GM18861 (cell line): Measurements from ENCODE around the gene BCAS4.
"Not testable (repeated sequence)": the region's sequence is repeated elsewhere in the genome, so short reads cannot be mapped to it uniquely, and the experiment has no call there.

Experiments used
- ATAC-seq: cut with Tn5 transposase; IDR thresholded peaks from one replicate; pipeline ENCODE4 v1.9.1; 2021; ENCODE audit not compliant: unreplicated experiment

Gene BCAS4, protein sequence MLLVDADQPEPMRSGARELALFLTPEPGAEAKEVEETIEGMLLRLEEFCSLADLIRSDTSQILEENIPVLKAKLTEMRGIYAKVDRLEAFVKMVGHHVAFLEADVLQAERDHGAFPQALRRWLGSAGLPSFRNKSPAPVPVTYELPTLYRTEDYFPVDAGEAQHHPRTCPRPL

DNA sequence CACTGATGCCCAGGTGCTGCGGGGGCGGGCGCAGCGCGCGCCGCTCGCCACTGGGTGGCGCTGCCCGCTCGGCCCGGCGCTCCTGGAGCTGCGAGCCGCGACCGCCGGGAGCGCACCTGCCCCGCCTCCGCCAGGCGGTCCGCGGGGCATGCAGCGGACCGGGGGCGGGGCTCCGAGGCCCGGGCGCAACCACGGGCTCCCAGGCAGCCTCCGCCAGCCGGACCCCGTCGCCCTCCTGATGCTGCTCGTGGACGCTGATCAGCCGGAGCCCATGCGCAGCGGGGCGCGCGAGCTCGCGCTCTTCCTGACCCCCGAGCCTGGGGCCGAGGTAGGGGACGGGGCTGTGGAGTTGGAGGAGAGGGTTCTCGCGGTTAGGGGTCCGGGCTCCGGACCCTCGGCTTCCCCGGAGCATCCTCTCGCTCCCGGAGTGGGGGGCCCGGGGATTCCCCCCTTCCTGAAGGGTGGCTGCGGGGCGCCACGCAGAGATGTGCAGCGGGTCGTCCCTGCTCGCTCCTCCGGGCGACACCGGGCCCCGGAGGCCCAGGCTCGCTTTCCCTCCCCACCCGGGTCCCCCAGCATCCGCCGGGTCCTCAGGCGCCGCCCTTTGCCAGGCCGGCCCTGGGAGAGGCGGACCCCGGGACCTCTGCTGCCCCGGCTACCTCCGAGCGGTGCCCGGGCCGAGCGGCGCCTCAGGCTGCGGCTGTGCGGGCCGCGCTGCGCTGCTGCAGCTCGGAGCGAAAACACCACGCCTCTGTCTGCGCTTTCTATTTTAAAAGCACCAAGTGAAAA, at the start of gene BCAS4:
Gene BCAS4 (plus strand): TSS at position 216 of the 789 bp plus-strand sequence. CDS start 23 bp downstream, at position 239.
- peak; percentile 54 for ATAC-seq

DNA sequence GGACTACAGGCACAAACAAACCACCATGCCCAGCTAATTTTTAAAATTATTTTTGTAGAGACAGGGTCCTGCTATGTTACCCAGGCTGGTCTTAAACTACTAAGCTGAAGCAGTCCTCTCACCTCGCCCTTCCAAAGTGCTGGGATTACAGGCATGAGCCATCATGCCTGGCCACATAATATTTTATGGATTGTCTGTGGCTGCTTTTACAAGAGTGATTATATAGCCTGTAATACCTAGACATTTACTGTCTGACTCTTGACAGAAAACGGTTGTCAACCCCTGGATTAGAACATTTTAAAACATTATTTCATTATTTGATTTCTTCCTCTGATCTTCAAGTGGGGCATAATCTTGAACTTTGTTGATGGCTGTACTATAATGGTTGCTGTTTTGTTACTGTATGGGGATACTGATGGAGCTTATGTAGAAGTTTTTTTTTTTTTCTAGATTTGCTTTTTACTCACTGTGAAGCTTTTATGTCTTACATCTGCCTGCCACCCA, 49.2 kb upstream of the BCAS4 start:
- ATAC-seq = no peak

DNA sequence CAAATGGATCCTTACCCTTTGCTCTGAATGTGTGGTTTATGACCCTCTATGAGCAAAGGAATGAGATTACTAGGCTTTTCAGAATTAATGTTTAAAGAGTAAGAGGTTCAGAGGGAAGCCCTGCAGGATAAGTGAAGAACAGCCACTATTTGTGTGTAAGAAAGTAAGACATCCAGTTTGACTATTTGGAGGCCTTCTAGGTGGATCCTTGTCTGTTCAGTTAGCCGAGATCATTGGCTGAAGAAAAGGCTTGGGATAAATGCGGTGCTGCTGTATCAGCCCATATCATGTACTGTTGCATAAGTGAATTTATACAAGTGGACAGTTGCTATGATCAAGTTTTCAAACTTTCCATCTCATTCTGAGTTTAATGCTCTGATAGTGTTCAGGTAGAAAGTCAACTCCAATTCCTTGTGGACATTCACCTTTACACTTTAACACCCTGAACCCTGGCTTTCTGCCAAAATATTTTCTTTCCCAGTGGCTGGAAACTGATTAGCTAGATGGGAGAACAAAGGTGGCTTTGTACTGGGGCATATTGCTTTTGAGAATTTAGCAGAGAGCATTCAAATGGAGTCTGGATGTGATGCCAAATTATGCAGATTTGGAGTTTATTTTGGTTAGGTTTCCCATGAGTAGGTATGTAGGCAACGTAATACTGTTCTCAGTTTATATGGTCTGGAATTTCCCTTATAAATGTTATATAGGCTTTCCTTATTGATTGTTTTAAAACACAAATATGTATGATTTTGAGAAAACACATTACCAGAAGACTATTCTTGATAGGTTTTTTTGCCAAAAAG, 48.5 kb upstream of the BCAS4 start:
- ATAC-seq = no peak

DNA sequence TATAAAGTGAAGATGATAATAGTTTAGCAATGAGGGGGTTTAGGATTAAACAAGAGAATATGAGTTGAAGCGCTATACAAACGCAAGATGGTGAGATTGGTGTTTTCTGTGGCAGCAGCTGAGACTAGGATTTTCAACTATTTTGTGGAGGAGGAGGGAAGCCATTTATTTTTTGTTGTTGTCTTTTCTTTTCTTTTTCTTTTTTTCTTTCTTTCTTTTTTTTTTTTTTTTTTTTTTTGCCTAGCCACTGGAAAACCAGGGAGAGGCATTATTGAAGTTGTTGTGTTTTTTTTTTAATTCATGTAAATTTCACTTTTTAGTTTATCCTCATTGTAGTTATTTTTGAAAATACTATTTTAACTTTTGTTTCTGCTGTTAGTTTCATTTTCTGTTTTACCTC, 47.6 kb upstream of the BCAS4 start:
- ATAC-seq = no peak

DNA sequence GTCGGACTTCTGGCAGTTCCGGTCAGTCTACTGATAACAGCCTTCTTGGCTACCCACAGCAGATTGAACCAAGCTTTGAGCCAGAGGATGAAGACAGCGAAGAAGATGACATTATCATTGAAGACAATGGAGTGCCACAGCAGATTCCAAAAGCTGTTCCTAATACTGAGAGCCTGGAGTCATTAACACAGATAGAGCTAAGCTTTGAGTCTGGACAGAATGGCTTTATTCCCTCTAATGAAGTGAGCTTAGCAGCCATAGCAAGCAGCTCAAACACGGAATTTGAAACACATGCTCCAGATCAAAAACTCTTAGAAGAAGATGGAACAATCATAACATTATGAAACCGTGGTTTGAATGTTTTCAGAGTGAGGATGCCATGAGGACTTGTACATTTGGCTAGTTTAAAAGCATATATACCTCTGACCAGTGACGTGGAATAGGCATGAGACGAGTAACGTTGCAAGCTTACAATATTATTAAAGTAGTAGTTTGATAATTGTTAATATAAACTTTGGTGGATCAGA, 44.7 kb upstream of the BCAS4 start:
- ATAC-seq = no peak

DNA sequence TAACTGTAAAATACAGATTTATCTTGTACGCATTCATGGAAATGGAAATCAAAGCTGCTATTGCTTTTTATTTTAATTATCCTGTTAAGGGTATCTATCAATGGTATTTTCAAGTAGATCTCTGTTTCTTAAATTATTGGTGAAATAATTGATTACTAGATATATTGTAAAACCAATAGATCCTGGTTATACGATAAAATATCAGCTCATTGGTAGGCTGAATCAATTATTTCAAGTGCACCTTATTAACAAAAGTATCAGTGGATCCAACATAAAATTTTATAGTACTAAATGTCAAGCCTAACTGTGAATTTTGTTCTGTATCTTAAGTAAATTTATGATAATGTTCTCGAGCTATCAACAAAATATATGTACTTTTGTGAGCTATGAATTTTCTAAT, 41.7 kb upstream of the BCAS4 start:
- ATAC-seq = no peak

DNA sequence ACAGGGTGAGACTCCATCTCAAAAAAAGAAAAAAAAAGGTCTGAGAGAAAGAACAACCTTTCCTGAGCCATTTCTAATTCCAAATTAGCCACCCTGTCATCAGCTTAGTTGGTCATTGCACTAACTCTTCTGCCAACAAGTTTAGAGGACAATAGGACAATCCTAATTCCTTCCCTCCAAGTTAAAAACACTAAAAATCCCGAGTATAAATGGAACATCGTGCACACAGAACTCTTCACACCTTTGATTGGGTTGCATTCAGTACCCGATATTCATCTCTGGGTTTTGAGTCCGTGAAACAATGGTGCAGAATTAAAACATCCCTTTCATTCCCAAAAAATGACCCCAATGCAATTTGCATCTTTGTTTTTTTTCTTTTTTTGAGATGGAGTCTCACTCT, 40.4 kb upstream of the BCAS4 start:
- no peak for ATAC-seq

DNA sequence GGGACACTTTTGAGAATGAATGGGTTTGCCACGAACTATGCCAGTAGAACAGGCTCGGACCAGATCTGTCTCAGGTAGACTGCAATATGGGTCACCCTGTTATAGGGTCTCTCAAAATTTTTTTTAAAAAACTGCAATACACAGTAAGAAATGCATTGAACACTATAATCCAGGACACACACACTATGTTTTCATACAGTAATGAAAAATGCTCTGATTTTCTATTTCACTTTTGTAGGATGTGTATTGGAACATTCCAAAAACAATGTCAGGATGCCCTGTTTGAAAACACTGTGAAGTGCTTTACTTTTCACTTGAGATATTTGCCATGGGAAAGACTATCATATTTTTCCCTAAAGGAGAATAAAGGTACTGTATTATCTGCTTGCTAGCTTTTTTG, 38.4 kb upstream of the BCAS4 start:
- ATAC-seq = no peak

DNA sequence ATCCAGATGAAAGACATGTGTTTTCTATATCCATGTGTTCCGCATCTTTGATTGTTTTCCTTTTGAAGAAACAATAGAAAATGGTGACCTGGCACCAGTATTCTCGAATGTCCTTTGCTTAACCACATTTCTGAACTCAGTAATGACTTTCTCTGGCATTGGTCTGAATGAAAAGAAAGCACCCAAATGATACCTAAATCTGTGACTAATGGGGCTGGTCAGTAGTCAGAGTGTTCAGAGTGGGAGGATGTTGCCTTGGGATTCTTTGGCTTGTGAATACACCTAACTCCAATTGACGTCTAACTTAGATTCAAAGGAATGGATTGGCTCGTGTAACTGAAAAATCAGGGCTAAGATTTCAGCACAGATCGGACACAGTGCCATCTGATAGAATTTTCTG, 36.4 kb upstream of the BCAS4 start:
- ATAC-seq = no peak

DNA sequence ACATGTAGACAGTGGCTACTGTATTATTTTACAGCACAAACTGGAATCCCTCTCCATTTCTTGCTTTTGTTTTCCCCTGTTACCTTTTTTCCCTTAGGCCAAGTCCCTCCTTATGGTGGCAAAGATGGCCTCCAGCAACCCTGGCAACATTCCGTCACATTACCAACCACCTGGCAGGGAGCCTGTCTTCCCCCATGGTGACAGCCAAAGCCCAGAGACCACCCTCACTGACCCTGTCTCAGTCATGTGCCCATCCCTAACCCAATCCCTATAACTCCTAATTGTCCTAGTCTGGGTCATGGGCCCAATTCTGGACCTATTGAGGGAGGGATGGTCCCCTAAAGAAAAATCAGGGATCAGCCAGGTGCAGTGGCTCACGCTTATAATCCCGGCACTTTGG, 35.9 kb upstream of the BCAS4 start:
- no peak for ATAC-seq

DNA sequence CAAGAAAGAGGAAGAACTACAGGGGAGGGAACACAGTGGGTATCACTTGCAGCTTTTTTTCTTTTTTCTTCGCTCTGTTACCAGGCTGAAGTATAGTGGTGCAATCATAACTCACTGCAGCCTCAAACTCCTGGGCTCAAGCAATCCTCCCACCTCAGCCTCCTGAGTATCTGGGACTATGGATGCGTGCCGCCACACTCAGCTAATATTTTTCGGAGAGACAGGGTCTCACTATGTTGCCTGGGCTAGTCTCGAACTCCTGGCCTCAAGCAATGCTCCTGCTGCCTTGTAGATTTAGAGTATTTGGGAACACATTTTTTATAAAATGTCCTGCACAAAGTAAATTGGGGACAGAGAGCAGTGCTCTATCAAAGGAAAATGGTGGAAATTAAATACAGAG, 35.2 kb upstream of the BCAS4 start:
- no peak for ATAC-seq

DNA sequence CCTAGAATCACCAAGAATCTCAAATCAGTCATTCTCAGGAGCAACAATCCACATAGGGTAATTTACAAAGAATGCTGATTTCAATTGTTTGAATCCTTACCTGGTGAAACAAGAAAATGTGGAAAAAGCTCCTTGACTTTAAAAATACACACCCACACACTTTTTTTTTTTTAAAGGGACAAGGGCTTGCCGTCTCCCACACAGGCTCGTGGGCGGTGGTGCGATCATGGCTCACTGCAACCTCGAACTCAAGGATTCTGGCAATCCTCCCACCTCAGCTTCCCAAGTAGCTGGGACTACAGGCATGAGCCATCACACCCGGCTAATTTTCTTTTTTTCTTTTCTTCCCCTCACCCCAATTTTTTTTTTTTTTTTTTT, 32.8 kb upstream of the BCAS4 start:
- ATAC-seq = no peak

DNA sequence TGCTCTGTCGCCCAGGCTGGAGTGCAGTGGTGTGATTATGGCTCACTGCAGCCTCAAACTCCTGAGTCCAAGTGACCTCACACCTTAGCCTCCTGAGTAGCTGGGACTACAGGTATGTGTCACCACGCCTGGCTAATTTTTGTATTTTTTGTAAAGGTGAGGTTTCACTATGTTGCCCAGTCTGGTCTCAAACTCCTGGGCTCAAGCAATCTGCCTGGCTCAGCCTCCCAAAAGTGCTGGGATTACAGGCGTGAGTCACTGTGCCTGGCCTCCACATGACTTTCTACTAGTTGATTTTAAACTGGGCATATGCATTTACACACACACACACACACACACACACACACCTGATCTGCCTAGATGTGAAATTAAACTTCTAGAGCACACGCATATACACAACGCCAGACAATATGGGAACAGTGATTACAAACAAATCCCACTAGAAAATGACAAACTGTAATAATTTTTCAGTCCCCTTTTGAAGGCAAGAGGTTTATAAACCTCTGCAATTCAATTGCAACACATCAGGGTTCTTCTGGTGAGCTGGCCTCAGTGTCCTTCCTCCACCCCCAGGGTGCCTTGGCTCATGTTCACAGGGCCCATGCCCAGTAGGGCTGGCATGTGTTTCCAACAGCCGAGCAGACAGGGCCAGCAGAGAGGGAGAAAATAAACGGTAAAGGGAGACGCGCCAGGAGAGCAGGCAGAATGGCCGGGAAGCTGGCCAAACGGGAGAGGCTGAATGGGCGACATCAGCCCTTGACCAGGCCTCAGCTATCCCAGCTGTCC, 32.2 kb upstream of the BCAS4 start:
- no peak for ATAC-seq

DNA sequence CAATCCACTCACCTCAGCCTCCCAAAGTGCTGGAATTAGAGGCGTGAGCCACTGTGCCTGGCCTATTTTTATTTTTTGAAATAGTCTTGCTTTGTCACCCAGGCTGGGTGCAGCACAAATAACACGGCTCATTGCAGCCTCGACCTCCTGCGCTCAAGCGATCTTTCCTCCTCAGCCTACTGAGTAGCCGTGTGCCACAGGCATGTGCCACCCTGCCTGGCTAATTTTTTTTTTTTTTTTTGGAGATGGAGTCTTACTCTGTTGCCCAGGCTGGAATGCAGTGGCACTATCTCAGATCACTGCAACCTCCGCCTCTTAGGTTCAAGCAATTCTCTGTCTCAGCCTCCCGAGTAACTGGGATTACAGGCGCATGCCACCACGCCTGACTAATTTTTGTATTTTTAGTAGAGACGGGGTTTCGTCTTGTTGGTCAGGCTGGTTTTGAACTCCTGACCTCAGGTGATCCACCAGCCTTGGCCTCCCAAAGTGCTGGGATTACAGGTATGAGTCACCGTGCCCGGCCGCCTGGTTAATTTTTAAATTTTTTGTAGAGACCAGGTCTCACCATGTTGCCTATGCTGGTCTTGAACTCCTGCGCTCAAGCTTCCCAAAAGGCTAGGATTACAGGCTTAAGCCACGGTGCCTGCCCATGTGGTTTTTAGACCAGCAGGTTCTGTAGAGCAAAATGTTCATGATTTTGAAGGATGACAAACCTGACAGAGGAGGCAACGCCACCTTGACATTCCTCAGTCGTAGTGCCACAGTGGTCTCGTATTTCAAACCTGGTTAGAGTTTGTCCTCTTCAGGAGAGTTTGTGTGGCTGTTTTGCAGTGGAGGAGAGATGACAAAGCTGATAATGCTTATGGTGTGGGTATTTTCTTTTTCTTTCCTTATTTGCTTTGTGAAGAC, 31.1 kb upstream of the BCAS4 start:
- not testable (repeated sequence) for ATAC-seq

DNA sequence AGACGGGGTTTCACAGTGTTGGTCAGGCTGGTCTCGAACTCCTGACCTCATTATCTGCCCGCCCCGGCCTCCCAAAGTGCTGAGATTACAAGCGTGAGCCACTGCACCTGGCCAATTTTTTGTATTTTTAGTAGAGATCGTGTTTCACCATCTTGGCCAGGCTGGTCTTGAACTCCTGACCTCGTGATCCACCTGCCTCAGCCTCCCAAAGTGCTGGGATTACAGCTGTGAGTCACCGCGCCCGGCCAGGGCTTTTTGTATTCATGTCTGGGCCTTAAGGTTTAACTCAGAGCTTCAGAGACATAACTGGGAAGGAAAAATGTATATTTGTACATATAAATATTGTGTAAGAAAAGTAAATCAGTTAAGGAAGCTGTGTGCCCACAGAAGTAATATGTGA, 29.6 kb upstream of the BCAS4 start:
- not testable (repeated sequence) for ATAC-seq

DNA sequence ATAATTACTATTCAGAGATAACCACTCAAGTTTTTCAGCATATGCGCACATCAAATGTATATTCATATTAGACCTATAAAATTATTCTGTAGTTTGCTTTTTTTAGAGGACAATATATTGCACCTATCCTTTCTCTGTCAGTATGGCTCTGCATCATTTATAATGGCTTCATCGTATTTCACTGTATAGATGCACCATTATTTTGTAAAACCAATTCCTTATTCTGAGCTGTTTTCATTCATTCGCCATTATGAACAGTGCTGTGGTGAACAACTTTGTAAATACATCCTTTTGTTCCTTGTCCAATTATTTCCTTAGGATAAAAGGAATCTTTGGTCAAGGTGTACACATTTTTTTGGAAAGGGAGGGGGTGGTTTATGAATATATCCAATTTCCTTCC, 29.2 kb upstream of the BCAS4 start:
- no peak for ATAC-seq

DNA sequence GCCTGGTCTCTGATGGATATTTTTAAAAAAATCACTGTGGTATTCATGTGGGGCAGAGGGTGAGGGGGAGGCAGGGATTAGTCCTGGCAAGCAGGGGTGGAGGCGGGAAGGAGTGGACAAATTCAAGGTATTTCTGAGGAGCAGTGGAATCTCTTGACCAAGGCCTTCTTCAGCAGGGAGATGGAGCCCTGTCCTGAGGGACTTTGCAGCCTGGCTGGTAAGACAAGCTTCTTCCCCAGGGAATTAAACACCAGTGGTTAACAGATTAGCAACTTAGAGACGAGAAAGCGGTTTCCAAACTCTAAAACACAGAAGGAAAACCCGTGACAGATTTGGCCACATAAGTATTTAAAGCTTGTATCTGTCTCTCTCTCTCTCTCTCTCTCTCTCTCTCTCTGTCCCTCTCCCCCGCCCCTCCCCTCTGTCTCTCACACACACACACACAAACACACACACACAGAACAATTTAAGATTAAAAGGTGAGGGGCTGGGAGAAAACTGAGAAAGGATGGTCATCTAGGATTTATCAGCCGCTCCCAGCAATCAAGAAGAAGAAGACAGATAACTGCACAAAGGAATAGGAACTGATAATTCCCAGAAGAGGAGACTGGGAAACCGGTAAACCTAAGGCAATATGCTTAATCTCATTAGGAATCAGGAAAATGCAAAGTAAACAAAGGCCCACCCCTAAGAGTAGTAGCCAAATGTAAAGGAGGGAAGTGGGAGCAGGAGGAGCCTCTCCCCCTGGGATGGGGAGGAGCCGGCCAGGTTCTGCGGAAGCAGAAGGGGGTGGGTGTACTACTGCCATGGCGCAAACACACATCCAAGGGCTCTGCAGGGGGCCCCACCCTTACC, 27.7 kb upstream of the BCAS4 start:
- not testable (repeated sequence) for ATAC-seq

DNA sequence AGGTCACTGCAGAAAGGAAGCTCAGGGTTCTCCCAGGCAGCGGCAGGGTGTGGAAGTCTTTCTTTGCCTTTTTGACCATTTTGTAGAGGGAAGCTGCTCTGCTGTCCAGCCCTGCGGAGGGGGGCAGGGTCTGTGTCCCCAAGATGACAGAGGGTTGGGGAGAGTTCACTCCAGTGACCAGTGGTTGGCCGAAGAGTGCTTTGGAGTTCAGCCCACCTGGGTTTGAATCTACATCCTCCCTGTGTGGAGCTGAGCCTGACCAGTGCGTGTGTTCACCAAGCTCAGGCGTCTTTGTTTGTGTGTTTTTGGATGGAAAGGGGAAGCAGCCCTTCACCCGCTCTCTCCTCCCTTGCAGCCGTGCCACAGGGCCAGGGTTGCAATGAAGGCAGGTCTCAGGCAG, 25.9 kb upstream of the BCAS4 start:
- not testable (repeated sequence) for ATAC-seq

DNA sequence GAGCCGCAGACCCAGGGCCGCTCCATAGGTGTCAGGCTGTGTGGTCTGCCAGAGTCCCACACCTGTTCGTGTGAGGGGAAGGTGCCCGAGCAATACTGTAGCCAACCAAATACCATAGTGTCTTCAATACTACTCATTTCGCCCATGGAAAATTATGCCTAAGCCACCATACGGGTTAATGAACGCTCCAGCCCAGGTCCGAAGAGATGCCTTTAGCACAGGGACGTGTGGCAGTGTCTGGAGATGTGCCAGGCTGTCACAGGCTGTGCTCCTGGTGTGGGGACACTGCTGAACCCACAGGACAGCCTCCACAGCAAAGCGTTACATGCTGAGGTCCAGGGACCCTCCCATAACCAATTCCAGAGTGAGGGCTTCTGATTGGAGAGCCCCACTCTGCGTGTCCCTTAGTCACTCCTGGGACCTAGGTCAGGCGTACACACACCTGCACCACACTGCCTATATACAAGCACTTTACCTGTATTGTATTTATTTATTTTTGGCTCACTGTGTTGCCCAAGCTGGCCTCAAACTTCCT, 25.2 kb upstream of the BCAS4 start:
- ATAC-seq = not testable (repeated sequence)
